Melanocyte of skin (primary cell): Measurements from ENCODE around the gene C3orf80. TPM values are rescaled to one million over a fixed set of nuclear protein-coding genes. Genes with fewer than 3 reads are reported as not detected.

Experiments used
- total RNA-seq, 2 donors: library from RNA; depleted of rRNA; stranded (reverse); fragments of >200 nt; gene quantifications; 2 replicates each; pipeline ENCODE4 v1.2.3, GENCODE V29; 2012

C3orf80 gene
- under 1 TPM in 1 of 2 donors, not detected in 1; under 0.01 TPM for total RNA-seq

DNA sequence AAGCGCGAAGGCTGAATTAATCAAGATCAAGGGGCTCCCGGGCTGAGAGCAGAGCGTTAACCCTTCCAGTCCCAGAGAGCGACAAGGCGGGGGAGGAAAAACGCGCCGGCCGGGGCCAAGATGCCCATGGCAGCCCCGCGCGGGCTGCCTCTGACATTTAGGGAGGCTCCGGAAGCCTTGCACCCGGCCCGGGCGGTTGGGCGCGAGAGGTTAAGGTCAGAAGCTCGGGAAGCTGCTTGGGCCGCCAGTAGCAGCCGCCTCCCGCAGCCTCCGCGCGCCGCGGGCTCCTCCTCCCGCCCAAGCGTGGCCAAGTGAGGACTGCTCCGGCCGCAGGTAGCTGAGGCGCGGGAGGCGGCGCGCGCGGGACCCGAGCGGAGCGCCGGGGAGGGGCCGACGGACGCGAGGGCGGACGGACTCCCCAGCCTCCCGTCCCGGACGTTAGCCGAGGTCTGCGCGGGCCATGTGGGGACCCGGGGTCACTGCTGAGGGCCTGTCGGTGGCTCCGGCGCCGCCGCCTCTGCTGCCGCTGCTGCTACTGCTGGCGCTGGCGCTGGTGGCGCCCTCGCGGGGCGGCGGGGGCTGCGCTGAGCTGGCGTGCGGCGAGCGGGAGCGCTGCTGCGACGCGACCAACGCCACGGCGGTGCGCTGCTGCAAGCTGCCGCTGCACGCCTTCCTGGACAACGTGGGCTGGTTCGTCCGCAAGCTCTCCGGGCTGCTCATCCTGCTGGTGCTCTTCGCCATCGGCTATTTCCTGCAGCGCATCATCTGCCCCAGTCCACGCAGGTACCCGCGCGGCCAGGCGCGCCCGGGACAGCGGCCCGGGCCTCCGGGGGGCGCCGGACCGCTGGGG is at the start of gene C3orf80:
C3orf80 (plus strand) TSS at position 247 of the 850 bp plus-strand sequence; CDS start at position 461, 214 bp downstream.

Other genes starting within 250 kb of the C3orf80 start
- 1 to 10 TPM in 1 of 2 donors, not detected in 1; 2.3 TPM for gene IL12A, start 236.6 kb upstream of the C3orf80 start, total RNA-seq
- 10 to 100 TPM; 24.0 to 31.7 TPM for gene IFT80, start 173.8 kb downstream of the C3orf80 start, total RNA-seq
- gene SMC4, start 174.2 kb downstream of the C3orf80 start, total RNA-seq = 10 to 100 TPM; 53.3 to 91.9 TPM
- 10 to 100 TPM in 1 of 2 donors, 1 to 10 TPM in 1; 4.8 to 19.3 TPM for gene TRIM59, start 224.4 kb downstream of the C3orf80 start, total RNA-seq